Gastrocnemius medialis (tissue), 4 donors: ENCODE data around the gene GOLPH3. TPM values are rescaled to one million over a fixed set of nuclear protein-coding genes. Genes with fewer than 3 reads are reported as not detected.
"Not testable (repeated sequence)": the region's sequence is repeated elsewhere in the genome, so short reads cannot be mapped to it uniquely, and the experiment has no call there.

Source experiments
- ATAC-seq, 2 donors: fragments of 150-250 bp; one replicate each; pipeline ENCODE4 v1.9.1; 2016
- DNase-seq, 2 donors: peaks; one replicate each; pipeline ENCODE4 v3.0.0-alpha.2; 2019
- H3K27ac ChIP-seq, 4 donors: fragments of 200-600 bp; sonication (generic); 1 replicate in 1 of 4; 2 replicates in 3 of 4; pipeline ENCODE4 v1.5.1; 2016 to 2018; ENCODE audit warnings: mild to moderate bottlenecking in 2 of 4, moderate library complexity in 1 of 4
- H3K27me3 ChIP-seq, 3 donors: fragments of 200-600 bp; sonication (generic) in 2 of 3; 1 replicate in 1 of 3; 2 replicates in 2 of 3; pipeline versions ENCODE4 v1.5.1 to v1.6.0; 2016 to 2019; ENCODE audit warnings: mild to moderate bottlenecking in 1 of 3, moderate library complexity in 1 of 3
- H3K36me3 ChIP-seq, 2 donors: fragments of 200-600 bp; sonication (generic) in 1 of 2; one replicate each; pipeline ENCODE4 v1.5.1; 2017 to 2018
- H3K4me1 ChIP-seq, 2 donors: fragments of 200-600 bp; sonication (generic) in 1 of 2; one replicate each; pipeline ENCODE4 v1.5.1; 2016 to 2017; ENCODE audit warnings: mild to moderate bottlenecking in 2 of 2
- H3K4me3 ChIP-seq, 4 donors: fragments of 200-600 bp; sonication (generic) in 3 of 4; 1 replicate in 1 of 4; 2 replicates in 3 of 4; pipeline ENCODE4 v1.5.1; 2016 to 2019; ENCODE audit warnings: mild to moderate bottlenecking in 2 of 4
- H3K9me3 ChIP-seq, 3 donors: fragments of 200-600 bp; sonication (generic) in 2 of 3; 1 replicate in 1 of 3; 2 replicates in 2 of 3; pipeline ENCODE4 v1.5.1; 2016 to 2019
- POLR2A ChIP-seq, 2 donors: fragments of 450-650 bp; IDR thresholded peaks; one replicate each; pipeline ENCODE4 v1.6.1; 2017; ENCODE audit warnings: antibody characterized with exemption in 2 of 2, mild to moderate bottlenecking in 2 of 2, moderate library complexity in 2 of 2
- in situ Hi-C, 4 donors: fragments of 200-750 bp; cut with MboI; loops; one replicate each; pipeline versions ENCODE4 v1.15.0 to v1.8.0; 2017; ENCODE audit warnings: low sequenced_read_pairs in 4 of 4
- intact Hi-C: fragments of 100-400 bp; cut with DNase I; formaldehyde crosslinking; loops from one replicate; pipeline ENCODE4 v1.15.1; 2023; ENCODE audit warnings: low total_unique reads
- total RNA-seq, 4 donors: library from RNA; depleted of rRNA; stranded (reverse); fragments of >200 nt; gene quantifications; one replicate each; pipeline versions ENCODE4 v1.1.0 to v1.2.3, GENCODE V29; 2016
- TF ChIP-seq, protein P1 (sequence below), 5 experiments: fragments of 450-650 bp in 3 of 5; fragments of 200-600 bp in 2 of 5; sonication (generic) in 2 of 5; IDR thresholded peaks in 4 of 5; conservative IDR thresholded peaks in 1 of 5; 1 replicate in 4 of 5; 2 replicates in 1 of 5; pipeline ENCODE4 v1.5.1; 2016 to 2019; ENCODE audit warnings: antibody characterized with exemption in 5 of 5, mild to moderate bottlenecking in 3 of 5, moderate library complexity in 3 of 5

GOLPH3 gene
- total RNA-seq, 4 donors from 2014 or later = 34.9 to 77.8 (median 46.1) TPM

DNA sequence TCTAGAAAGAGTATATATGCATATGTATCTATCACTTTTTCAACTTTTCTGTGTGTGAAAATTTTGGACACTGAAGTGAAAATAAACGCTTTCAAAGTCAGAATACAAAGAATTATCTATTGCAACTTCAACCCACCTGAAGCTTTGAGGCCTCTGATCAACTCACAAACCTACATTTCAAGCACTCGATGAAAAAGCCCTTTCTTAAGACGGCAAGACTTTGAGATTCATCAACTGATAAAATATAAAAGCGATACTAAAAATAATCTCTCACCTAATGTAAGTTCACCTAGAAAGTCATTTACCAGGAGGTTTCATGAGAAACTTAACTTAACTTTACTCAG is 1.2 kb downstream of the GOLPH3 start:
- intact Hi-C loops = loop anchor here (2.0 to 5.0 kb wide), 2 partner anchors 274 to 1269 kb away; partner anchors contain the start of gene TARS1
- H3K4me1 ChIP-seq = peaks cover 33 to 52% of the 10 kb centered on the region in 2 donors
- H3K9me3 ChIP-seq = no peaks in the 10 kb centered on the region
- H3K27ac ChIP-seq = peak overlapping the region; percentile 94 to 100 (median 97)
- in situ Hi-C loops = loop anchor here in 2 of 4 donors (10.0 to 25.0 kb wide), 2 partner anchors 142 to 414 kb away; partner anchors contain the start of genes MTMR12 (in 1 of the 2) and SUB1 (in 1 of the 2)
- ATAC-seq (no peak), DNase-seq (no peak)
- TF ChIP-seq, protein P1, sequence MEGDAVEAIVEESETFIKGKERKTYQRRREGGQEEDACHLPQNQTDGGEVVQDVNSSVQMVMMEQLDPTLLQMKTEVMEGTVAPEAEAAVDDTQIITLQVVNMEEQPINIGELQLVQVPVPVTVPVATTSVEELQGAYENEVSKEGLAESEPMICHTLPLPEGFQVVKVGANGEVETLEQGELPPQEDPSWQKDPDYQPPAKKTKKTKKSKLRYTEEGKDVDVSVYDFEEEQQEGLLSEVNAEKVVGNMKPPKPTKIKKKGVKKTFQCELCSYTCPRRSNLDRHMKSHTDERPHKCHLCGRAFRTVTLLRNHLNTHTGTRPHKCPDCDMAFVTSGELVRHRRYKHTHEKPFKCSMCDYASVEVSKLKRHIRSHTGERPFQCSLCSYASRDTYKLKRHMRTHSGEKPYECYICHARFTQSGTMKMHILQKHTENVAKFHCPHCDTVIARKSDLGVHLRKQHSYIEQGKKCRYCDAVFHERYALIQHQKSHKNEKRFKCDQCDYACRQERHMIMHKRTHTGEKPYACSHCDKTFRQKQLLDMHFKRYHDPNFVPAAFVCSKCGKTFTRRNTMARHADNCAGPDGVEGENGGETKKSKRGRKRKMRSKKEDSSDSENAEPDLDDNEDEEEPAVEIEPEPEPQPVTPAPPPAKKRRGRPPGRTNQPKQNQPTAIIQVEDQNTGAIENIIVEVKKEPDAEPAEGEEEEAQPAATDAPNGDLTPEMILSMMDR (IDR thresholded peaks at IDR 0.05 in 4 of 5, conservative IDR thresholded peaks at IDR 0.05 in 1 of 5) = no peak
- no peak for TF ChIP-seq POLR2A (IDR thresholded peaks at IDR 0.05)
- H3K27me3 ChIP-seq = no peaks in the 10 kb centered on the region
- peaks cover 0 to 10% of the 10 kb centered on the region in 2 donors for H3K36me3 ChIP-seq
- H3K4me3 ChIP-seq = peak overlapping the region; percentile 73 to 99 (median 82)

DNA sequence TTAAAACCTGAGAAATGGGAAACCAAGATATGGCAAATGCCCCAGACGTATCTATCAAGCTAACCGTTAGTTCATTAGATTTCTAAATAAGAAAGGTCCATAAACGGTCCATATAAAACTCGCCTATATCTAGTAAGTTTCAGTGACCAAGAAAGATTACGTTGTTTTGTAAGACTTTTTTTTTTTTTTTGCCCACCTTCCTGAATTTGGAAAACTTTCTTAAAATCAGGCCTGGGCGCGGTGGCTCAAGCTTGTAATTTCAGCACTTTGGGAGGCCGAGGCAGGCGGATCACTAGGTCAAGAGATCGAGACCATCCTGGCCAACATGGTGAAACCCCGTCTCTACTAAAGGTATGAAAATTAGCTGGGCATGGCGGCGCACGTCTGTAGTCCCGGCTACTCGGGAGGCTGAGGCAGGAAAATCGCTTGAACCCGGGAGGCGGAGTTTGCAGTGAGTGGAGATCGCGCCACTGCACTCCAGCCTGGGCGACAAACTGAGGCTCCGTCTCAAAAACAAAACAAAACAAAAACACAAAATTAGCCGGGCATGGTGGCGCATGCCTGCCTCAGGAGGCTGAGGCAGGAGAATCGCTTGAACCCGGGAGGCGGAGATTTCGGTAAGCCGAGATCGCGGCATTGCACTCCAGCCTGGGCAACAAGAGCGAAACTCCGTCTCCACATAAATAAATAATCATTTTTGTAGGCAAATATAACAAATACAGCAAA is 1.8 kb downstream of the GOLPH3 start:
- Histone ChIP-seq H3K4me3 (peak overlapping the region; percentile 73 to 99 (median 82)), H3K36me3 (peaks cover 0 to 15% of the 10 kb centered on the region in 2 donors), H3K27ac (peak overlapping the region; percentile 94 to 100 (median 97)), H3K4me1 (peaks cover 38 to 58% of the 10 kb centered on the region in 2 donors)
- intact Hi-C loops = loop anchor here (2.0 to 5.0 kb wide), 2 partner anchors 274 to 1270 kb away; partner anchors contain the start of gene TARS1
- not testable (repeated sequence) for ATAC-seq, H3K27me3 ChIP-seq, H3K9me3 ChIP-seq, DNase-seq
- in situ Hi-C loops = loop anchor here in 2 of 4 donors (10.0 to 25.0 kb wide), 2 partner anchors 142 to 415 kb away; partner anchors contain the start of genes MTMR12 (in 1 of the 2) and SUB1 (in 1 of the 2)

DNA sequence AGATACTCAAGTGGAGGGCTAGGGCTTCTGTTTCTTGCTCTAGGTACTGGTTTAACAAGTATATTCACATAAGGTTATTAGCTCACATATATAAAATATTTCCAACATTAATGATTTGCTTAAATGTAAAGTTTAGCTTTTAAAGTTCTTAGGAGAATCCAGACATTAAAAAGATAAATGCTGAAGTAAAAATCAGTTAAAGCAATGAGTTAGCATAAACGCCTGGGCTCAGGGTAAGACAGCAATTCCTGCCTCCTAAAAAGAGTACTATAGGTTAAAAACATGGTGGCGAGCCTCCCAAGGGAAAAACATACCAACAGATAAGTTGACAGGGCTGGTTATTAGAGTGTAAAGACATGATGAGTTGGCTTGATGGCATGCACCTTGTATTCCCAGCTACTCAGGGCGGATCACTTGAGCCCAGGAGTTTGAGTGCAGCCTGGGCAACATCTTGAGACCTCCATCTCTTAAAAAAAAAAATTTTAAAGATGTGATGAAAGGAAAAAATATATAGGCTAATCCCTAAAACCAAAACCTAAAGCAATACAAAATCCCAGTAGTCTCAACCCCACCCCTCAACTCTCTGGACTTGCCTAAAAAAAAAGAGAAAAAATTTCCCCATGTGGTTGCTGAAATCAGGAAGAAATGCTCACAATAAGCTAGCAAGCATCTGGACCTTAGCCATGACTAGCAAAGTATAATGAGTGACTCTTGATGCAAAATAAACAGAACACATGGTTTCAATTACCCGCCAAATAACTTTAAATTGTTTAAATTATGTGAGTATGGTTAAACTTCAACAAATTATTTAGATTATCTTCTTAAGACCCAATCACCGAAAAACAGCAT is 3.6 kb downstream of the GOLPH3 start:
- intact Hi-C loops (loop anchor here (5.0 kb wide), 1 partner anchor 1272 kb away; the partner anchor contains the start of gene TARS1), in situ Hi-C loops (loop anchor here in 2 of 4 donors (10.0 to 25.0 kb wide), 2 partner anchors 144 to 417 kb away; partner anchors contain the start of genes MTMR12 (in 1 of the 2) and SUB1 (in 1 of the 2))
- no peak for ATAC-seq
- H3K27ac ChIP-seq = peak overlapping the region; percentile 34 to 100 (median 95)
- H3K36me3 ChIP-seq = peaks cover 0 to 17% of the 10 kb centered on the region in 2 donors
- no peaks in the 10 kb centered on the region for H3K9me3 ChIP-seq
- peaks cover 48 to 73% of the 10 kb centered on the region in 2 donors for H3K4me1 ChIP-seq
- no peak for TF ChIP-seq POLR2A (IDR thresholded peaks at IDR 0.05)
- TF ChIP-seq, protein P1 (IDR thresholded peaks at IDR 0.05 in 4 of 5, conservative IDR thresholded peaks at IDR 0.05 in 1 of 5) = no peak
- no peak for DNase-seq
- H3K27me3 ChIP-seq = no peaks in the 10 kb centered on the region
- no peak overlapping the region for H3K4me3 ChIP-seq

DNA sequence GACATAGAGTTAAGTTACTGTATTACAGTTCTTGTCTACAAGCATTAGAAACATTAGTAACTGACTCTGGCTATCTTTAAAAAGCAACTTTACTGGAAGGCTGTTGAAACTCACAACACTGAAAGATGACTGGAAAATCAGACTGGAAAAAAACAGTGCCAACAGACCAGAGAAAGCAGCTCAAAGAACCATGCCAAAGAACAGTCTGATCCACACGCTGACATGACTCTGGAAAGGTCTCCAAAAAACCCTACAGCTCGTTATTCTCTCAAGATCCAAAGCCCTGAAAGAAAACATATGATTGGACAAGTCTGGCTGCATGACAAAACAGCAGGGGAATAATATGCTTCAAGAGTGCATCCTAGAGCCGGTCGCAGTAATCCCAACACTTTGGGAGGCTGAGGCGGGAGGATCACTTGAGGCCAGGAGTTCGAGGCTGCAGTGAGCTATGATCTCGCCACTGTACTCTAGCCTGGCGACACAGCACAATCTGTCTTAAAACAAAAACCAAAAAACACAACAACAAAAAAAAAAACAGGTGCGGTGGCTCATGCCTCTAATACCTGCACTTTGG is 5.6 kb downstream of the GOLPH3 start:
- intact Hi-C loops = no loop called here
- Histone ChIP-seq H3K27ac (peak overlapping the region; percentile 51 to 100 (median 95)), H3K4me1 (peaks cover 54 to 75% of the 10 kb centered on the region in 2 donors), H3K4me3 (no peak overlapping the region), H3K36me3 (peaks cover 0 to 17% of the 10 kb centered on the region in 2 donors), H3K9me3 (no peaks in the 10 kb centered on the region), H3K27me3 (no peaks in the 10 kb centered on the region)
- DNase-seq = no peak
- in situ Hi-C loops = loop anchor here in 1 of 4 donors (25.0 kb wide), 1 partner anchor 419 kb away; the partner anchor contains the start of gene SUB1
- peak; percentile 37 to 71 for ATAC-seq
- TF ChIP-seq, protein P1 (IDR thresholded peaks at IDR 0.05 in 4 of 5, conservative IDR thresholded peaks at IDR 0.05 in 1 of 5) = no peak
- no peak for TF ChIP-seq POLR2A (IDR thresholded peaks at IDR 0.05)
